ENCODE results near the gene DCC.

GRCh38 chr18:53319628-53320027 is 979.6 kb downstream of the DCC start:
- TF ChIP-seq, protein P1, sequence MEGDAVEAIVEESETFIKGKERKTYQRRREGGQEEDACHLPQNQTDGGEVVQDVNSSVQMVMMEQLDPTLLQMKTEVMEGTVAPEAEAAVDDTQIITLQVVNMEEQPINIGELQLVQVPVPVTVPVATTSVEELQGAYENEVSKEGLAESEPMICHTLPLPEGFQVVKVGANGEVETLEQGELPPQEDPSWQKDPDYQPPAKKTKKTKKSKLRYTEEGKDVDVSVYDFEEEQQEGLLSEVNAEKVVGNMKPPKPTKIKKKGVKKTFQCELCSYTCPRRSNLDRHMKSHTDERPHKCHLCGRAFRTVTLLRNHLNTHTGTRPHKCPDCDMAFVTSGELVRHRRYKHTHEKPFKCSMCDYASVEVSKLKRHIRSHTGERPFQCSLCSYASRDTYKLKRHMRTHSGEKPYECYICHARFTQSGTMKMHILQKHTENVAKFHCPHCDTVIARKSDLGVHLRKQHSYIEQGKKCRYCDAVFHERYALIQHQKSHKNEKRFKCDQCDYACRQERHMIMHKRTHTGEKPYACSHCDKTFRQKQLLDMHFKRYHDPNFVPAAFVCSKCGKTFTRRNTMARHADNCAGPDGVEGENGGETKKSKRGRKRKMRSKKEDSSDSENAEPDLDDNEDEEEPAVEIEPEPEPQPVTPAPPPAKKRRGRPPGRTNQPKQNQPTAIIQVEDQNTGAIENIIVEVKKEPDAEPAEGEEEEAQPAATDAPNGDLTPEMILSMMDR (IDR thresholded peaks at IDR 0.05), result no peak
- TF ChIP-seq EZH2 (IDR thresholded peaks at IDR 0.05; ENCODE audit: borderline replicate concordance, insufficient read depth, low read depth, low read length, poor library complexity, severe bottlenecking), result no peak

All from B cell (primary cell).